ENCODE data around the gene LYSMD3. TPM values are rescaled to one million over a fixed set of nuclear protein-coding genes. Genes with fewer than 3 reads are reported as not detected.
"Not testable (repeated sequence)": the region's sequence is repeated elsewhere in the genome, so short reads cannot be mapped to it uniquely, and the experiment has no call there.

Gene LYSMD3
- total RNA-seq = 19.8 TPM
- long read RNA-seq, full-length matches to known transcripts = 40 of 49 reads
- long read RNA-seq, partial matches to known transcripts = 1 of 49 reads
- long read RNA-seq, other reads (novel, unspliced or antisense) = 8 of 49 reads

GRCh38 chr5:90529194-90529938 is at the start of gene LYSMD3:
Gene LYSMD3 (minus strand): TSS chr5:90529584. CDS start chr5:90525289, 4,295 bp downstream.
- intact Hi-C loops (cut with micrococcal nuclease) = loop anchor here (10.0 kb wide), 1 partner anchor 55 kb away; the partner anchor contains the start of genes MBLAC2 and POLR3G
- Histone ChIP-seq H3K4me3 (peak within 1 kb of the TSS; percentile 97), H3K9me3 (replicated peaks) (no peaks in the 10 kb centered on the region), H3K27me3 (ENCODE audit: low read depth) (peaks cover 18% of the 10 kb centered on the region), H3K4me1 (peaks cover 50% of the 10 kb centered on the region), H3K36me3 (peaks cover 12% of the 10 kb centered on the region), H3K27ac (replicated peaks) (peak within 1 kb of the TSS; percentile 95)
- TF ChIP-seq CTCF (IDR thresholded peaks at IDR 0.05; ENCODE audit: borderline replicate concordance) = no peak
- DNase-seq = peak; percentile 99

- H3K4me1 ChIP-seq; H3K36me3 ChIP-seq; H3K27ac ChIP-seq (replicated peaks); H3K4me3 ChIP-seq; intact Hi-C loops (cut with micrococcal nuclease); H3K27me3 ChIP-seq (ENCODE audit: low read depth); DNase-seq: not testable (repeated sequence)
- peaks cover 35% of the 10 kb centered on the region for H3K9me3 ChIP-seq (replicated peaks)
These were observed 47.2 kb upstream of the LYSMD3 start for GRCh38 chr5:90576566-90576965.

- no peak for TF ChIP-seq CTCF (IDR thresholded peaks at IDR 0.05; ENCODE audit: borderline replicate concordance)
- Histone ChIP-seq H3K27me3 (ENCODE audit: low read depth) (no peaks in the 10 kb centered on the region), H3K9me3 (replicated peaks) (peaks cover 29% of the 10 kb centered on the region), H3K27ac (replicated peaks) (no peak overlapping the region), H3K36me3 (no peaks in the 10 kb centered on the region), H3K4me3 (no peak overlapping the region), H3K4me1 (no peaks in the 10 kb centered on the region)
- intact Hi-C loops (cut with micrococcal nuclease) = no loop called here
- no peak for DNase-seq
These were observed 46.3 kb upstream of the LYSMD3 start for GRCh38 chr5:90575712-90576111.

GRCh38 chr5:90571147-90571773 is 41.9 kb upstream of the LYSMD3 start:
- Histone ChIP-seq H3K9me3 (replicated peaks) (peaks cover 20% of the 10 kb centered on the region), H3K27me3 (ENCODE audit: low read depth) (no peaks in the 10 kb centered on the region), H3K4me3 (no peak overlapping the region), H3K36me3 (no peaks in the 10 kb centered on the region), H3K4me1 (no peaks in the 10 kb centered on the region), H3K27ac (replicated peaks) (no peak overlapping the region)
- TF ChIP-seq CTCF (IDR thresholded peaks at IDR 0.05; ENCODE audit: borderline replicate concordance) = no peak
- intact Hi-C loops (cut with micrococcal nuclease) = no loop called here
- DNase-seq = no peak

GRCh38 chr5:90570034-90570433 is 40.6 kb upstream of the LYSMD3 start:
- H3K36me3 ChIP-seq = no peaks in the 10 kb centered on the region
- intact Hi-C loops (cut with micrococcal nuclease) = no loop called here
- peaks cover 20% of the 10 kb centered on the region for H3K9me3 ChIP-seq (replicated peaks)
- no peak overlapping the region for H3K4me3 ChIP-seq
- no peaks in the 10 kb centered on the region for H3K27me3 ChIP-seq (ENCODE audit: low read depth)
- no peaks in the 10 kb centered on the region for H3K4me1 ChIP-seq
- no peak for DNase-seq
- H3K27ac ChIP-seq (replicated peaks) = no peak overlapping the region
- TF ChIP-seq CTCF (IDR thresholded peaks at IDR 0.05; ENCODE audit: borderline replicate concordance) = no peak

GRCh38 chr5:90569084-90569483 is 39.7 kb upstream of the LYSMD3 start:
- Histone ChIP-seq H3K36me3 (no peaks in the 10 kb centered on the region), H3K4me1 (no peaks in the 10 kb centered on the region), H3K27me3 (ENCODE audit: low read depth) (no peaks in the 10 kb centered on the region), H3K4me3 (no peak overlapping the region), H3K9me3 (replicated peaks) (peaks cover 20% of the 10 kb centered on the region), H3K27ac (replicated peaks) (no peak overlapping the region)
- no peak for DNase-seq
- no peak for TF ChIP-seq CTCF (IDR thresholded peaks at IDR 0.05; ENCODE audit: borderline replicate concordance)
- intact Hi-C loops (cut with micrococcal nuclease) = no loop called here
